LHCN-M2 (cell line): ENCODE results near the gene ZNF286A. TPM values are rescaled to one million over a fixed set of nuclear protein-coding genes. Genes with fewer than 3 reads are reported as not detected.
"Not testable (repeated sequence)": the region's sequence is repeated elsewhere in the genome, so short reads cannot be mapped to it uniquely, and the experiment has no call there.

Experiments used
- DNase-seq: peaks from one replicate; pipeline ENCODE4 v3.0.0-alpha.2; 2012; ENCODE audit warnings: low read depth
- total RNA-seq: library from RNA; depleted of rRNA; stranded (reverse); fragments of >200 nt; gene quantifications from 2 replicates; pipeline ENCODE4 v1.2.3, GENCODE V29; 2014; rRNA removed

ZNF286A gene
- total RNA-seq, 1 experiment from 2014 or later: 44.3 TPM

- DNase-seq: not testable (repeated sequence)
These were observed 69.4 kb downstream of the ZNF286A start for GRCh38 chr17:15768865-15769533.

Other genes starting within 250 kb of the ZNF286A start
- gene CDRT4, start 232.1 kb upstream of the ZNF286A start, total RNA-seq: not detected in 2 replicates
- 8.5 and 10.8 TPM in 2 replicates for gene TVP23C, start 136.3 kb upstream of the ZNF286A start, total RNA-seq
- gene FBXW10B, start 80.0 kb upstream of the ZNF286A start, total RNA-seq: 0.83 and 1.1 TPM in 2 replicates
- gene TRIM16, start 15.4 kb upstream of the ZNF286A start, total RNA-seq: 48.5 TPM in 2 replicates
- not detected in 2 replicates for gene TBC1D26, start 32.5 kb downstream of the ZNF286A start, total RNA-seq
- gene ADORA2B, start 245.4 kb downstream of the ZNF286A start, total RNA-seq: 27.8 and 31.2 TPM in 2 replicates